Measurements from ENCODE around the gene RNF138.

Gene RNF138

GRCh38 chr18:32138332-32138982 lies 46.8 kb downstream of the RNF138 start:
- Histone ChIP-seq H3K4me1 (ENCODE audit: control insufficient read depth, low read length) (no peaks in the 10 kb centered on the region), H3K36me3 (ENCODE audit: control insufficient read depth, low read length) (no peaks in the 10 kb centered on the region), H3K9me2 (replicated peaks; ENCODE audit: control insufficient read depth, low read length) (no peaks in the 10 kb centered on the region), H4K20me1 (ENCODE audit: control insufficient read depth, insufficient read depth, low read depth, low read length) (no peaks in the 10 kb centered on the region), H3K79me2 (ENCODE audit: control insufficient read depth, low read length) (no peaks in the 10 kb centered on the region), H3K4me3 (ENCODE audit: low read length) (no peak overlapping the region), H3F3A (ENCODE audit: control insufficient read depth, insufficient read depth) (peaks cover 7% of the 10 kb centered on the region; the same call in 1 of the 2 replicates), H3K4me2 (ENCODE audit: low read length) (no peak overlapping the region), H3K27me3 (ENCODE audit: control insufficient read depth, low read length) (no peaks in the 10 kb centered on the region), H3K9me3 (ENCODE audit: control insufficient read depth, insufficient read depth, low read length) (no peaks in the 10 kb centered on the region), H3K27ac (ENCODE audit: low read depth, low read length) (no peak overlapping the region)
- TF ChIP-seq CTCF (IDR thresholded peaks at IDR 0.05; ENCODE audit: low read depth, low read length, poor library complexity, severe bottlenecking) (no peak), EZH2phosphoT487 (IDR thresholded peaks at IDR 0.05; ENCODE audit: borderline replicate concordance, low read length) (no peak)

GRCh38 chr18:32139835-32140283 lies 48.2 kb downstream of the RNF138 start:
- no peaks in the 10 kb centered on the region for H3K4me1 ChIP-seq (ENCODE audit: control insufficient read depth, low read length)
- TF ChIP-seq CTCF (IDR thresholded peaks at IDR 0.05; ENCODE audit: low read depth, low read length, poor library complexity, severe bottlenecking) (no peak), EZH2phosphoT487 (IDR thresholded peaks at IDR 0.05; ENCODE audit: borderline replicate concordance, low read length) (no peak)
- no peaks in the 10 kb centered on the region for H3K27me3 ChIP-seq (ENCODE audit: control insufficient read depth, low read length)
- H3K9me3 ChIP-seq (ENCODE audit: control insufficient read depth, insufficient read depth, low read length), result no peaks in the 10 kb centered on the region
- no peaks in the 10 kb centered on the region for H4K20me1 ChIP-seq (ENCODE audit: control insufficient read depth, insufficient read depth, low read depth, low read length)
- H3K27ac ChIP-seq (ENCODE audit: low read depth, low read length), result no peak overlapping the region
- H3K79me2 ChIP-seq (ENCODE audit: control insufficient read depth, low read length), result no peaks in the 10 kb centered on the region
- H3K9me2 ChIP-seq (replicated peaks; ENCODE audit: control insufficient read depth, low read length), result no peaks in the 10 kb centered on the region
- H3K36me3 ChIP-seq (ENCODE audit: control insufficient read depth, low read length), result no peaks in the 10 kb centered on the region
- no peak overlapping the region for H3K4me3 ChIP-seq (ENCODE audit: low read length)
- H3K4me2 ChIP-seq (ENCODE audit: low read length), result no peak overlapping the region
- peaks cover 5% of the 10 kb centered on the region; the same call in 1 of the 2 replicates for H3F3A ChIP-seq (ENCODE audit: control insufficient read depth, insufficient read depth)

- Histone ChIP-seq H3K27ac (ENCODE audit: low read depth, low read length) (no peak overlapping the region), H3K9me3 (ENCODE audit: control insufficient read depth, insufficient read depth, low read length) (peaks cover 3% of the 10 kb centered on the region; the same call in 1 of the 2 replicates), H3K4me1 (ENCODE audit: control insufficient read depth, low read length) (no peaks in the 10 kb centered on the region), H3K4me2 (ENCODE audit: low read length) (no peak overlapping the region), H3K36me3 (ENCODE audit: control insufficient read depth, low read length) (no peaks in the 10 kb centered on the region), H3K79me2 (ENCODE audit: control insufficient read depth, low read length) (no peaks in the 10 kb centered on the region), H4K20me1 (ENCODE audit: control insufficient read depth, insufficient read depth, low read depth, low read length) (no peaks in the 10 kb centered on the region), H3F3A (ENCODE audit: control insufficient read depth, insufficient read depth) (no peaks in the 10 kb centered on the region), H3K9me2 (replicated peaks; ENCODE audit: control insufficient read depth, low read length) (no peaks in the 10 kb centered on the region), H3K4me3 (ENCODE audit: low read length) (no peak overlapping the region), H3K27me3 (ENCODE audit: control insufficient read depth, low read length) (0 out of 2 replicates have a peak, but pooled peaks cover 3% of the 10 kb centered on the region)
- TF ChIP-seq EZH2phosphoT487 (IDR thresholded peaks at IDR 0.05; ENCODE audit: borderline replicate concordance, low read length) (no peak), CTCF (IDR thresholded peaks at IDR 0.05; ENCODE audit: low read depth, low read length, poor library complexity, severe bottlenecking) (no peak)
Measured at GRCh38 chr18:32148185-32148870, 56.7 kb downstream of the RNF138 start.
